Astrocyte of the spinal cord (primary cell): Measurements from ENCODE around the gene PRSS38.

Experiments used
- DNase-seq: peaks from one replicate; pipeline ENCODE4 v3.0.0; 2011; ENCODE audit warnings: low read depth, low spot score
- H3K4me3 ChIP-seq: 2 replicates; pipeline ENCODE4 v1.5.1; 2011; ENCODE audit warnings: low read depth, mild to moderate bottlenecking, low read length, moderate library complexity
- CTCF ChIP-seq: IDR thresholded peaks from 2 replicates; pipeline ENCODE4 v1.5.1; 2012; ENCODE audit warnings: low read depth, mild to moderate bottlenecking, low read length, inconsistent platforms
- in situ Hi-C: cut with HindIII; loops from 2 replicates; pipeline ENCODE4 v1.10.0; 2017; ENCODE audit warnings: low sequenced_read_pairs

PRSS38 gene

GRCh38 chr1:227848430-227848932 lies 33.0 kb downstream of the PRSS38 start:
- no peak overlapping the region for H3K4me3 ChIP-seq
- no peak for TF ChIP-seq CTCF
- no peak for DNase-seq
- in situ Hi-C loops, result no loop called here

- in situ Hi-C loops, result no loop called here
- TF ChIP-seq CTCF, result no peak
- DNase-seq, result no peak
These were observed 33.8 kb downstream of the PRSS38 start for GRCh38 chr1:227849251-227849650.

DNA sequence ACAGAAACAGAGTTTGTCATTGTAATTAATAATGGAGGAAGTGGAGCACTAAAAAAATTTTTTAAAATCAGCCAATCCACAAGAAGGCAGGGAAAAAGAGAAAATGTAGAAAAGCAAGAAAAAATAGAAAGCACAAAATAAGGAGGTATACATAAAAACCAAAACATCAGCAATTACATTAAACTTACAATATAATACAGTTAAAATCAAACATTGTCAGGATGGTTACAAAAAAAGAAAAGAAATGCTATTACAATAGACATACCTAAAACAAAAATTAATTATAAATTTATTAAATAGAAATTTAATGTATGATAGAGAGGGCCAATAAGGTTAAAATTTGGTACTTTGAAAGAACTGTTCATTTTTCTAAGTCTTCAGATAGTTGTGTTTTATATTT lies 38.7 kb downstream of the PRSS38 start:
- no peak for TF ChIP-seq CTCF
- in situ Hi-C loops, result no loop called here
- DNase-seq, result no peak
- no peak overlapping the region for H3K4me3 ChIP-seq

More at GRCh38 chr1:227849251-227849650, 33.8 kb downstream of the PRSS38 start:
- no peak overlapping the region for H3K4me3 ChIP-seq

DNA sequence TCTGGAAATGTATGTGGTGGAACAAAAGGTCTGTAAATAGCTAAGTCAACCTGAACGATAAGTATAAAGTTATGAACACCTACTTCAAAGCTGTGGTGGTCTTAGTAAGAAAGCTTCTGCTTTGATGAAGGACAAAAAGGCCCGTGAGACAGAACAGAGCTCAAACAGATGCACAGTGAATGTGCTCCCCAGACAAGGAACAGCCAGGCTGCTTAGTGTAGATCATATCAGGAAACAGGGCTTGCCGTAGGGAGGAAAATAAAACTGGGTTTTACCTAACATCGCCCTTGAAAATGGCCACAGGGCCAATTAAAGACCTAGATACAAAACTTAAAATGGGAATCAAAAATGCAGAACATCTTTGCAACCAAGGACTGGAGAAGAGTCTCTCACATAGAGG lies 40.2 kb downstream of the PRSS38 start:
- no peak overlapping the region for H3K4me3 ChIP-seq
- in situ Hi-C loops, result no loop called here
- no peak for TF ChIP-seq CTCF
- no peak for DNase-seq

DNA sequence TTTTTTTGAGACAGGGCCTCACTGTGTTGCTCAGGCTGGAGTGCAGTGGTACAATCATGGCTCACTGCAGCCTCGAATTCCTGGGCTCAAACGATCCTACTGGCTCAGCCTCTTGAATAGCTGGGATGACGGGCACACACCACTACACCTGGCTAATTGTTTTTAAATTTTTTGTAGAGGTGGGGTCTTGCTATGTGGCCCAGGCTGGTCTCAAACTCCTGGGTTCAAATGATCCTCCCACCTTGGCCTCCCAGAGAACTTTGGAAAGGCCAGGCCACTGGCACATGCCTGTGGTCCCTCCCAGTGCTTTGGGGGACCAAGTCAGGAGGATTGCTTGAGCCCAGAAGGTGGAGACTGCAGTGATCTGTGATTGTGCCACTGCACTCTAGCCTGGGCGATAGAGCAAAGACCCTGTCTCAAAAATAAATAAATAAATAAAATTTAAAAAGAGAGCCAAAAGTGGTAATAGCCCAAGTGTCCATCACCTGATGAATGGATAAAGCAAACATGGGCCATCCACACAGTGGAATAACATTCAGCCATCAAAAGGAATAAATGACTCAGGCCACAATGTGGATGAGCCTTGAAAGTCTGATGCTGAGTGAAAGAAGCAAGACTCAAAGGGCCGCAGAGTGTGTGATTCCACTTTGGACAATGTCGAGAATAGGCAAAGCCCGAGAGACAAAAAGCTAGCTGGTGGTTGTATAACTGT lies 40.8 kb downstream of the PRSS38 start:
- DNase-seq, result no peak
- in situ Hi-C loops, result no loop called here
- no peak overlapping the region for H3K4me3 ChIP-seq
- no peak for TF ChIP-seq CTCF

GRCh38 chr1:227864882-227865281 lies 49.4 kb downstream of the PRSS38 start:
- in situ Hi-C loops, result no loop called here
- no peak for TF ChIP-seq CTCF
- DNase-seq, result no peak
- H3K4me3 ChIP-seq, result no peak overlapping the region
